Panc1 (cell line): ENCODE measurements around the gene GSTM5.
"Not testable (repeated sequence)": the region's sequence is repeated elsewhere in the genome, so short reads cannot be mapped to it uniquely, and the experiment has no call there.

Source experiments
- POLR2AphosphoS5 ChIP-seq: IDR thresholded peaks from 2 replicates; pipeline ENCODE4 v1.6.1; 2012; ENCODE audit warnings: mild to moderate bottlenecking, low read depth, low read length, moderate library complexity
- REST ChIP-seq, 2 experiments: IDR thresholded peaks; 2 replicates each; pipeline ENCODE4 v1.6.1; 2011 to 2012; ENCODE audit warnings: low read depth in 2 of 2, control low read depth in 1 of 2, low read length in 1 of 2, mild to moderate bottlenecking in 1 of 2, moderate library complexity in 1 of 2; ENCODE audit not compliant: insufficient read depth in 1 of 2
- TF ChIP-seq, protein P1 (sequence below): fragments of 450-650 bp; IDR thresholded peaks from 2 replicates; pipeline ENCODE4 v1.5.1; 2017; ENCODE audit warnings: mild to moderate bottlenecking

GRCh38 chr1:109685399-109685798 is 26.7 kb upstream of the GSTM5 start:
- TF ChIP-seq, protein P1, sequence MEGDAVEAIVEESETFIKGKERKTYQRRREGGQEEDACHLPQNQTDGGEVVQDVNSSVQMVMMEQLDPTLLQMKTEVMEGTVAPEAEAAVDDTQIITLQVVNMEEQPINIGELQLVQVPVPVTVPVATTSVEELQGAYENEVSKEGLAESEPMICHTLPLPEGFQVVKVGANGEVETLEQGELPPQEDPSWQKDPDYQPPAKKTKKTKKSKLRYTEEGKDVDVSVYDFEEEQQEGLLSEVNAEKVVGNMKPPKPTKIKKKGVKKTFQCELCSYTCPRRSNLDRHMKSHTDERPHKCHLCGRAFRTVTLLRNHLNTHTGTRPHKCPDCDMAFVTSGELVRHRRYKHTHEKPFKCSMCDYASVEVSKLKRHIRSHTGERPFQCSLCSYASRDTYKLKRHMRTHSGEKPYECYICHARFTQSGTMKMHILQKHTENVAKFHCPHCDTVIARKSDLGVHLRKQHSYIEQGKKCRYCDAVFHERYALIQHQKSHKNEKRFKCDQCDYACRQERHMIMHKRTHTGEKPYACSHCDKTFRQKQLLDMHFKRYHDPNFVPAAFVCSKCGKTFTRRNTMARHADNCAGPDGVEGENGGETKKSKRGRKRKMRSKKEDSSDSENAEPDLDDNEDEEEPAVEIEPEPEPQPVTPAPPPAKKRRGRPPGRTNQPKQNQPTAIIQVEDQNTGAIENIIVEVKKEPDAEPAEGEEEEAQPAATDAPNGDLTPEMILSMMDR = not testable (repeated sequence)
- TF ChIP-seq POLR2AphosphoS5; REST (IDR thresholded peaks at IDR 0.05; ENCODE audit: insufficient read depth in 1 of 2, low read depth in 2 of 2, low read length in 1 of 2): not testable (repeated sequence)
